ENCODE measurements around the gene PRKAR2A. TPM values are rescaled to one million over a fixed set of nuclear protein-coding genes. Genes with fewer than 3 reads are reported as not detected.
A peak's percentile ranks its signal among the peaks of the same experiment; 100 is the strongest.
"Not testable (repeated sequence)": the region's sequence is repeated elsewhere in the genome, so short reads cannot be mapped to it uniquely, and the experiment has no call there.

PRKAR2A gene
- polyA plus RNA-seq, 3 donors, result 7.5 to 13.0 (median 12.3) TPM

DNA sequence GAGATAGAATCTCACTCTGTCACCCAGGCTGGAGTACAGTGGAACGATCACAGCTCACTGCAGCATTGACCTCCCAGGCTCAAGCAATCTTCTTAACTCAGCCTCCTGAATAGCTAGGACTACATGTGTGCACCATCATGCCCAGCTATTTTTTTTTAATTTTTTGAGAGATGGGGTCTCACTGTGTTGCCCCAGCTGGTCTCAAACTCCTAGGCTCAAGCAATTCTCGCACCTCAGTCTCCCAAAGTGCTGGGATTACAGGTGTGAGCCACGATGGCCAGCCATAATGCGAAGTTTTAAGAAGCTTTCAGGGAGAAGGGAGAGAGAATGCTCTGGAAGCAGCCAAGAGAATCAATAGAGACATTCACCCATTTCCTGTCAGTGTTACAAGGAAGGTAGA, 42.7 kb downstream of the PRKAR2A start:
- Mint-ChIP-seq H3K27ac (peak overlapping the region in 1 of 7 donors; percentile 3), H3K4me1 (peaks cover 10% of the 10 kb centered on the region), H3K9me3 (no peaks in the 10 kb centered on the region), H3K4me3 (no peak overlapping the region), H3K36me3 (peaks cover 22 to 23% of the 10 kb centered on the region in 2 donors), H3K27me3 (ENCODE audit: low read depth in 3 of 3) (peaks cover 0 to 2% (median 0%) of the 10 kb centered on the region in 3 donors)
- peaks cover 4% of the 10 kb centered on the region for H3K79me2 ChIP-seq (ENCODE audit: insufficient read depth, low read length)
- no peak overlapping the region for H3K4me3 ChIP-seq (replicated peaks in 1 of 3; ENCODE audit: low read depth in 2 of 3, low read length in 3 of 3)
- H3K27me3 ChIP-seq (ENCODE audit: control insufficient read depth in 2 of 2, insufficient read depth in 2 of 2, low read length in 2 of 2), result no peaks in the 10 kb centered on the region
- peaks cover 10 to 11% of the 10 kb centered on the region in 2 donors for H3K4me1 ChIP-seq (ENCODE audit: control insufficient read depth in 1 of 2, insufficient read depth in 2 of 2, low read length in 2 of 2)
- H3K9ac ChIP-seq (ENCODE audit: insufficient read depth, low read length, poor library complexity, severe bottlenecking), result no peak overlapping the region
- H3K36me3 ChIP-seq (replicated peaks in 1 of 2; ENCODE audit: control insufficient read depth in 1 of 2, insufficient read depth in 2 of 2, low read length in 2 of 2), result peaks cover 0 to 26% of the 10 kb centered on the region in 2 donors
- TF ChIP-seq, protein P1, sequence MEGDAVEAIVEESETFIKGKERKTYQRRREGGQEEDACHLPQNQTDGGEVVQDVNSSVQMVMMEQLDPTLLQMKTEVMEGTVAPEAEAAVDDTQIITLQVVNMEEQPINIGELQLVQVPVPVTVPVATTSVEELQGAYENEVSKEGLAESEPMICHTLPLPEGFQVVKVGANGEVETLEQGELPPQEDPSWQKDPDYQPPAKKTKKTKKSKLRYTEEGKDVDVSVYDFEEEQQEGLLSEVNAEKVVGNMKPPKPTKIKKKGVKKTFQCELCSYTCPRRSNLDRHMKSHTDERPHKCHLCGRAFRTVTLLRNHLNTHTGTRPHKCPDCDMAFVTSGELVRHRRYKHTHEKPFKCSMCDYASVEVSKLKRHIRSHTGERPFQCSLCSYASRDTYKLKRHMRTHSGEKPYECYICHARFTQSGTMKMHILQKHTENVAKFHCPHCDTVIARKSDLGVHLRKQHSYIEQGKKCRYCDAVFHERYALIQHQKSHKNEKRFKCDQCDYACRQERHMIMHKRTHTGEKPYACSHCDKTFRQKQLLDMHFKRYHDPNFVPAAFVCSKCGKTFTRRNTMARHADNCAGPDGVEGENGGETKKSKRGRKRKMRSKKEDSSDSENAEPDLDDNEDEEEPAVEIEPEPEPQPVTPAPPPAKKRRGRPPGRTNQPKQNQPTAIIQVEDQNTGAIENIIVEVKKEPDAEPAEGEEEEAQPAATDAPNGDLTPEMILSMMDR (IDR thresholded peaks at IDR 0.05), result no peak
- intact Hi-C loops (cut with micrococcal nuclease), result no loop called here
- H2AFZ ChIP-seq (ENCODE audit: insufficient read depth, low read depth, low read length, poor library complexity, severe bottlenecking), result no peak overlapping the region
- DNase-seq, result no peak
- H3K27ac ChIP-seq (ENCODE audit: low read depth in 1 of 2, low read length in 2 of 2), result no peak overlapping the region
- no peaks in the 10 kb centered on the region for H3K9me3 ChIP-seq (replicated peaks in 1 of 2; ENCODE audit: control insufficient read depth in 1 of 2, insufficient read depth in 1 of 2, low read length in 2 of 2)
- H3K4me2 ChIP-seq (replicated peaks; ENCODE audit: extremely low read depth, low read length, poor library complexity, severe bottlenecking), result no peak overlapping the region
- H4K20me1 ChIP-seq (ENCODE audit: insufficient read depth, low read length), result peaks cover 10% of the 10 kb centered on the region
- no CpG with 5 or more reads among the region's 4 CpGs for WGBS (ENCODE audit: insufficient coverage)

DNA sequence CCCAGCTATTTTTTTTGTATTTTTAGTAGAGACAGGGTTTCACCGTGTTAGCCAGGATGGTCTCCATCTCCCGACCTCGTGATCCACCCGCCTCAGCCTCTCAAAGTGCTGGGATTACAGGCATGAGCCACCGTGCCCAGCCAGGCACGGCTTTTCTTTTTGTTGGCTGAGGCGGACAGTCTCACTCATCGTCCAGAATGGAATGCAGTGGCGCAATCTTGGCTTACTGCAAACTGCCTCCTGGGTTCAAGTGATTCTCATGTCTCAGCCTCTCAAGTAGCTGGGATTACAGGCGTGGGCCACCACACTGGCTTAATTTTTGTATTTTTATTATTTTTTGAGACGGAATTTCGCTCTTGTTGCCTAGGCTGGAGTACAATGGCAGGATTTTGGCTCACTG, 46.8 kb downstream of the PRKAR2A start:
- H3K9me3 ChIP-seq (replicated peaks in 1 of 2; ENCODE audit: control insufficient read depth in 1 of 2, insufficient read depth in 1 of 2, low read length in 2 of 2); intact Hi-C loops (cut with micrococcal nuclease); H3K27ac Mint-ChIP-seq; H3K4me3 Mint-ChIP-seq; H3K4me1 Mint-ChIP-seq; H3K4me3 ChIP-seq (replicated peaks in 1 of 3; ENCODE audit: low read depth in 2 of 3, low read length in 3 of 3); H3K27ac ChIP-seq (ENCODE audit: low read depth in 1 of 2, low read length in 2 of 2); H3K79me2 ChIP-seq (ENCODE audit: insufficient read depth, low read length); H3K9me3 Mint-ChIP-seq; H2AFZ ChIP-seq (ENCODE audit: insufficient read depth, low read depth, low read length, poor library complexity, severe bottlenecking); H3K27me3 Mint-ChIP-seq (ENCODE audit: low read depth in 3 of 3); H3K9ac ChIP-seq (ENCODE audit: insufficient read depth, low read length, poor library complexity, severe bottlenecking); H3K27me3 ChIP-seq (ENCODE audit: control insufficient read depth in 2 of 2, insufficient read depth in 2 of 2, low read length in 2 of 2); H3K4me2 ChIP-seq (replicated peaks; ENCODE audit: extremely low read depth, low read length, poor library complexity, severe bottlenecking); H3K4me1 ChIP-seq (ENCODE audit: control insufficient read depth in 1 of 2, insufficient read depth in 2 of 2, low read length in 2 of 2); DNase-seq: not testable (repeated sequence)
- peaks cover 23 to 24% of the 10 kb centered on the region in 2 donors for H3K36me3 Mint-ChIP-seq
- peaks cover 10% of the 10 kb centered on the region for H4K20me1 ChIP-seq (ENCODE audit: insufficient read depth, low read length)
- WGBS (ENCODE audit: insufficient coverage), result 98% methylated on average over 8 of the region's 12 CpGs
- H3K36me3 ChIP-seq (replicated peaks in 1 of 2; ENCODE audit: control insufficient read depth in 1 of 2, insufficient read depth in 2 of 2, low read length in 2 of 2), result peaks cover 0 to 26% of the 10 kb centered on the region in 2 donors
